KMS-11 (cell line): ENCODE data around the gene CXCR5.

ENCODE experiments used
- H2AFZ ChIP-seq: fragments of 200-600 bp; sonication (generic); 2 replicates; pipeline ENCODE4 v1.6.1; 2016; ENCODE audit warnings: antibody characterized with exemption, mixed run types, low read depth
- H3K27ac ChIP-seq: fragments of 200-600 bp; sonication (generic); 2 replicates; pipeline ENCODE4 v1.6.1; 2016; ENCODE audit warnings: mild to moderate bottlenecking, mixed run types
- H3K27me3 ChIP-seq: fragments of 200-600 bp; sonication (generic); 2 replicates; pipeline ENCODE4 v1.6.1; 2017; ENCODE audit warnings: mild to moderate bottlenecking, low read depth, mixed run types, moderate library complexity; ENCODE audit not compliant: insufficient read depth
- H3K36me3 ChIP-seq: fragments of 200-600 bp; sonication (generic); 2 replicates; pipeline ENCODE4 v1.6.1; 2017; ENCODE audit warnings: mild to moderate bottlenecking, mixed run types; ENCODE audit not compliant: insufficient read depth
- H3K4me1 ChIP-seq: fragments of 200-600 bp; sonication (generic); 2 replicates; pipeline ENCODE4 v1.6.1; 2016; ENCODE audit warnings: mild to moderate bottlenecking, low read depth, mixed run types; ENCODE audit not compliant: poor library complexity, severe bottlenecking
- H3K4me2 ChIP-seq: fragments of 200-600 bp; sonication (generic); 2 replicates; pipeline ENCODE4 v1.7.0; 2016; ENCODE audit warnings: mild to moderate bottlenecking, mixed run types
- H3K4me3 ChIP-seq: fragments of 200-600 bp; sonication (generic); IDR thresholded peaks from 2 replicates; pipeline ENCODE4 v1.6.1; 2017; ENCODE audit warnings: low read depth, low read length, mixed read lengths; ENCODE audit not compliant: insufficient read depth
- H3K79me2 ChIP-seq: fragments of 200-600 bp; sonication (generic); 2 replicates; pipeline ENCODE4 v1.6.1; 2016; ENCODE audit warnings: low read depth, mixed run types; ENCODE audit not compliant: insufficient read depth
- H3K9ac ChIP-seq: fragments of 200-600 bp; sonication (generic); 2 replicates; pipeline ENCODE4 v1.6.1; 2016; ENCODE audit warnings: mild to moderate bottlenecking, mixed run types
- H4K20me1 ChIP-seq: fragments of 200-600 bp; sonication (generic); 2 replicates; pipeline ENCODE4 v1.6.1; 2016; ENCODE audit warnings: mild to moderate bottlenecking, mixed run types; ENCODE audit not compliant: insufficient read depth
- CTCF ChIP-seq: fragments of 200-600 bp; sonication (generic); conservative IDR thresholded peaks from 2 replicates; pipeline ENCODE4 v1.6.1; 2017; ENCODE audit warnings: low read depth, mild to moderate bottlenecking, antibody characterized with exemption, low read length, moderate library complexity, mixed read lengths

CXCR5 gene

GRCh38 chr11:118870396-118871343 lies 13.0 kb upstream of the CXCR5 start:
- Histone ChIP-seq H3K27me3 (no peaks in the 10 kb centered on the region), H3K79me2 (no peaks in the 10 kb centered on the region), H3K4me3 (no peak overlapping the region), H4K20me1 (no peaks in the 10 kb centered on the region), H3K4me1 (peaks cover 45% of the 10 kb centered on the region), H3K4me2 (peak overlapping the region; percentile 97), H2AFZ (peak overlapping the region; percentile 75), H3K27ac (peak overlapping the region; percentile 95), H3K9ac (peak overlapping the region; percentile 70), H3K36me3 (no peaks in the 10 kb centered on the region)
- no peak for TF ChIP-seq CTCF

- Histone ChIP-seq H3K4me3 (no peak overlapping the region), H3K36me3 (no peaks in the 10 kb centered on the region), H3K9ac (no peak overlapping the region; the same call in 1 of the 2 replicates), H3K27ac (peak overlapping the region; percentile 58; the same call in 1 of the 2 replicates), H3K79me2 (no peaks in the 10 kb centered on the region), H4K20me1 (no peaks in the 10 kb centered on the region), H3K27me3 (no peaks in the 10 kb centered on the region), H2AFZ (peak overlapping the region; percentile 41), H3K4me1 (peaks cover 45% of the 10 kb centered on the region), H3K4me2 (peak overlapping the region; percentile 60)
- no peak for TF ChIP-seq CTCF
Observed at GRCh38 chr11:118872403-118872821, 11.3 kb upstream of the CXCR5 start.

DNA sequence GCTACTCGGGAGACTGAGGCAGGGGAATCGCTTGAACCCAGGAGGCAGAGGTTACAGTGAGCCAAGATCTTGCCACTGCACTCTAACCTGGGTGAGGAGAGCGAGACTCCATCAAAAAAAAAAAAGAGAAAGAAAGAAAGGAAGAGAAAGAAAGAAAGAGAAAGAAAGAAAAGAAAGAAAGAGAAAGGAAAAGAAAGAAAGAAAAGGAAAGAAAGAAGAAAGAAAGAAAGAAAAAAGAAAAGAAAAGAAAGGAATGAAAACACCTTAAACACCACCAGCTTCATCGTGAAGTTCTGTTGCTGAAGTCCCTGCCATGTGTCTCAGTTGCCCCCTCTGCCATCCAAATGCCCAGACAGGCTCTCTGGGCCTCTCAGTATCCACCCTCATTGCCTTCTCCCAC lies 9.9 kb upstream of the CXCR5 start:
- H3K9ac ChIP-seq, result no peak overlapping the region
- H3K4me2 ChIP-seq, result no peak overlapping the region
- no peak for TF ChIP-seq CTCF

GRCh38 chr11:118876286-118876685 lies 7.4 kb upstream of the CXCR5 start:
- Histone ChIP-seq H3K4me2 (no peak overlapping the region), H3K27me3 (no peaks in the 10 kb centered on the region), H3K36me3 (no peaks in the 10 kb centered on the region), H3K79me2 (no peaks in the 10 kb centered on the region), H3K9ac (no peak overlapping the region), H3K4me3 (no peak overlapping the region), H3K4me1 (peaks cover 19% of the 10 kb centered on the region), H2AFZ (no peak overlapping the region), H3K27ac (no peak overlapping the region), H4K20me1 (no peaks in the 10 kb centered on the region)
- no peak for TF ChIP-seq CTCF

More for the DNA sequence above, 9.9 kb upstream of the CXCR5 start:
- Histone ChIP-seq H3K27ac (no peak overlapping the region), H3K4me3 (no peak overlapping the region), H3K4me1 (peaks cover 36% of the 10 kb centered on the region), H3K36me3 (no peaks in the 10 kb centered on the region), H3K27me3 (no peaks in the 10 kb centered on the region), H4K20me1 (no peaks in the 10 kb centered on the region), H2AFZ (no peak overlapping the region), H3K79me2 (no peaks in the 10 kb centered on the region)
